ENCODE measurements around the gene RFXAP. TPM values are rescaled to one million over a fixed set of nuclear protein-coding genes. Genes with fewer than 3 reads are reported as not detected.

Gene RFXAP
- total and polyA plus RNA-seq, 2 donors (not counting 1 experiment from before 2014, with no cell fraction given), result 1.8 to 4.6 TPM

- H3K9ac ChIP-seq (ENCODE audit: insufficient read depth, low read length), result no peak overlapping the region
- no peak for DNase-seq (ENCODE audit: low read depth in 2 of 2)
These were observed 4.6 kb upstream of the RFXAP start for GRCh38 chr13:36814465-36814864.

GRCh38 chr13:36815062-36815461 lies 4.0 kb upstream of the RFXAP start:
- no peak overlapping the region for H3K9ac ChIP-seq (ENCODE audit: insufficient read depth, low read length)
- H2AFZ ChIP-seq (ENCODE audit: low read length), result no peak overlapping the region
- peaks cover 7% of the 10 kb centered on the region for H3K79me2 ChIP-seq (ENCODE audit: control insufficient read depth, insufficient read depth, low read length)
- no peaks in the 10 kb centered on the region for H4K20me1 ChIP-seq (ENCODE audit: control insufficient read depth, extremely low read depth, insufficient read depth, low read length)
- H3K36me3 ChIP-seq (ENCODE audit: control insufficient read depth, insufficient read depth, low read length), result no peaks in the 10 kb centered on the region
- no peak for TF ChIP-seq EZH2 (IDR thresholded peaks at IDR 0.05; ENCODE audit: low read length, missing control alignments)
- TF ChIP-seq CTCF (conservative IDR thresholded peaks at IDR 0.05 in 1 of 2, IDR thresholded peaks at IDR 0.05 in 1 of 2; ENCODE audit: low read depth in 1 of 2, low read length in 2 of 2), result peak; percentile 19 to 43
- no peak overlapping the region for H3K4me3 ChIP-seq (replicated peaks in 1 of 4; ENCODE audit: control extremely low read depth in 1 of 4, insufficient read depth in 1 of 4, low read depth in 3 of 4, low read length in 4 of 4)
- no peak overlapping the region for H3K27ac ChIP-seq (ENCODE audit: insufficient read depth, low read length)
- no peak overlapping the region for H3K4me2 ChIP-seq (ENCODE audit: extremely low read depth, insufficient read depth, low read length)
- no peaks in the 10 kb centered on the region for H3K27me3 ChIP-seq (ENCODE audit: control insufficient read depth, insufficient read depth, low read length)
- no peaks in the 10 kb centered on the region for H3K9me3 ChIP-seq (ENCODE audit: control insufficient read depth, insufficient read depth, low read depth, low read length)
- peak in 1 of 2 donors; percentile 8 for DNase-seq (ENCODE audit: low read depth in 2 of 2)
- peaks cover 3% of the 10 kb centered on the region for H3K4me1 ChIP-seq (ENCODE audit: control insufficient read depth, extremely low read depth, insufficient read depth, low read length)

More at GRCh38 chr13:36814465-36814864, 4.6 kb upstream of the RFXAP start:
- Histone ChIP-seq H3K4me3 (replicated peaks in 1 of 4; ENCODE audit: control extremely low read depth in 1 of 4, insufficient read depth in 1 of 4, low read depth in 3 of 4, low read length in 4 of 4) (no peak overlapping the region), H3K79me2 (ENCODE audit: control insufficient read depth, insufficient read depth, low read length) (peaks cover 2% of the 10 kb centered on the region), H2AFZ (ENCODE audit: low read length) (no peak overlapping the region), H3K27me3 (ENCODE audit: control insufficient read depth, insufficient read depth, low read length) (no peaks in the 10 kb centered on the region), H3K36me3 (ENCODE audit: control insufficient read depth, insufficient read depth, low read length) (no peaks in the 10 kb centered on the region), H4K20me1 (ENCODE audit: control insufficient read depth, extremely low read depth, insufficient read depth, low read length) (no peaks in the 10 kb centered on the region), H3K9me3 (ENCODE audit: control insufficient read depth, insufficient read depth, low read depth, low read length) (no peaks in the 10 kb centered on the region), H3K4me1 (ENCODE audit: control insufficient read depth, extremely low read depth, insufficient read depth, low read length) (peaks cover 3% of the 10 kb centered on the region), H3K4me2 (ENCODE audit: extremely low read depth, insufficient read depth, low read length) (no peak overlapping the region), H3K27ac (ENCODE audit: insufficient read depth, low read length) (no peak overlapping the region)
- TF ChIP-seq EZH2 (IDR thresholded peaks at IDR 0.05; ENCODE audit: low read length, missing control alignments) (no peak), CTCF (conservative IDR thresholded peaks at IDR 0.05 in 1 of 2, IDR thresholded peaks at IDR 0.05 in 1 of 2; ENCODE audit: low read depth in 1 of 2, low read length in 2 of 2) (no peak)

- DNase-seq (ENCODE audit: low read depth in 2 of 2), result peak in 1 of 2 donors; percentile 4
- peak overlapping the region; percentile 55 for H3K4me2 ChIP-seq (ENCODE audit: extremely low read depth, insufficient read depth, low read length)
- no peaks in the 10 kb centered on the region for H3K27me3 ChIP-seq (ENCODE audit: control insufficient read depth, insufficient read depth, low read length)
- H3K27ac ChIP-seq (ENCODE audit: insufficient read depth, low read length), result no peak overlapping the region
- no peaks in the 10 kb centered on the region for H3K36me3 ChIP-seq (ENCODE audit: control insufficient read depth, insufficient read depth, low read length)
- peaks cover 3% of the 10 kb centered on the region for H3K4me1 ChIP-seq (ENCODE audit: control insufficient read depth, extremely low read depth, insufficient read depth, low read length)
- H3K4me3 ChIP-seq (replicated peaks in 1 of 4; ENCODE audit: control extremely low read depth in 1 of 4, insufficient read depth in 1 of 4, low read depth in 3 of 4, low read length in 4 of 4), result peak overlapping the region; percentile 45 to 88 (median 77)
- TF ChIP-seq CTCF (conservative IDR thresholded peaks at IDR 0.05 in 1 of 2, IDR thresholded peaks at IDR 0.05 in 1 of 2; ENCODE audit: low read depth in 1 of 2, low read length in 2 of 2) (no peak), EZH2 (IDR thresholded peaks at IDR 0.05; ENCODE audit: low read length, missing control alignments) (no peak)
- H3K9ac ChIP-seq (ENCODE audit: insufficient read depth, low read length), result no peak overlapping the region
- no peaks in the 10 kb centered on the region for H4K20me1 ChIP-seq (ENCODE audit: control insufficient read depth, extremely low read depth, insufficient read depth, low read length)
- H2AFZ ChIP-seq (ENCODE audit: low read length), result peak overlapping the region; percentile 60
- H3K79me2 ChIP-seq (ENCODE audit: control insufficient read depth, insufficient read depth, low read length), result peaks cover 22% of the 10 kb centered on the region
- no peaks in the 10 kb centered on the region for H3K9me3 ChIP-seq (ENCODE audit: control insufficient read depth, insufficient read depth, low read depth, low read length)
These were observed 822 bp upstream of the RFXAP start for GRCh38 chr13:36817996-36818803.
